Vagina (tissue), 2 donors: ENCODE measurements around the gene ACAT1. TPM values are rescaled to one million over a fixed set of nuclear protein-coding genes. Genes with fewer than 3 reads are reported as not detected.

ENCODE experiments used
- DNase-seq, 2 donors: peaks; one replicate each; pipeline ENCODE4 v3.0.0-alpha.2; 2017; ENCODE audit errors: extremely low spot score in 2 of 2
- H3K27ac ChIP-seq: fragments of 200-600 bp; sonication (generic); one replicate; pipeline ENCODE4 v1.5.1; 2019
- H3K27me3 ChIP-seq: fragments of 200-600 bp; sonication (generic); one replicate; pipeline ENCODE4 v1.5.1; 2019
- H3K36me3 ChIP-seq, 2 donors: fragments of 200-600 bp; sonication (generic); one replicate each; pipeline ENCODE4 v1.5.1; 2017 to 2019
- H3K4me1 ChIP-seq: fragments of 200-600 bp; sonication (generic); one replicate; pipeline ENCODE4 v1.5.1; 2019
- H3K4me3 ChIP-seq, 2 donors: fragments of 200-600 bp; sonication (generic); 1 replicate in 1 of 2; 2 replicates in 1 of 2; pipeline ENCODE4 v1.5.1; 2016 to 2019
- H3K9me3 ChIP-seq: fragments of 200-600 bp; sonication (generic); one replicate; pipeline ENCODE4 v1.5.1; 2019
- CTCF ChIP-seq, 3 experiments: fragments of 450-650 bp in 2 of 3; fragments of 200-600 bp in 1 of 3; sonication (generic) in 1 of 3; IDR thresholded peaks; one replicate each; pipeline ENCODE4 v1.5.1; 2017 to 2019; ENCODE audit warnings: antibody characterized with exemption in 3 of 3, mild to moderate bottlenecking in 2 of 3, moderate library complexity in 2 of 3
- POLR2A ChIP-seq, 2 donors: fragments of 450-650 bp; IDR thresholded peaks; one replicate each; pipeline ENCODE4 v1.6.1; 2017; ENCODE audit warnings: antibody characterized with exemption in 2 of 2, mild to moderate bottlenecking in 2 of 2, moderate library complexity in 2 of 2
- POLR2AphosphoS5 ChIP-seq, 2 donors: sonication (generic); formaldehyde crosslinking; IDR thresholded peaks; one replicate each; pipeline ENCODE4 v1.9.0; 2017; ENCODE audit warnings: antibody characterized with exemption in 2 of 2, mild to moderate bottlenecking in 2 of 2, low read depth in 1 of 2; ENCODE audit not compliant: insufficient read depth in 1 of 2
- intact Hi-C: fragments of 100-400 bp; cut with DNase I; formaldehyde crosslinking; loops from one replicate; pipeline ENCODE4 v1.15.1; 2023
- small RNA-seq: library from RNA; depleted of rRNA; stranded (forward); fragments of <200 nt; gene quantifications from one replicate; pipeline ENCODE3, GENCODE V24; 2016
- total RNA-seq: library from RNA; depleted of rRNA; stranded (reverse); fragments of >200 nt; gene quantifications from one replicate; pipeline ENCODE4 v1.2.3, GENCODE V29; 2016

The ACAT1 gene
- total RNA-seq, 1 donor from 2014 or later: 71.0 TPM

DNA sequence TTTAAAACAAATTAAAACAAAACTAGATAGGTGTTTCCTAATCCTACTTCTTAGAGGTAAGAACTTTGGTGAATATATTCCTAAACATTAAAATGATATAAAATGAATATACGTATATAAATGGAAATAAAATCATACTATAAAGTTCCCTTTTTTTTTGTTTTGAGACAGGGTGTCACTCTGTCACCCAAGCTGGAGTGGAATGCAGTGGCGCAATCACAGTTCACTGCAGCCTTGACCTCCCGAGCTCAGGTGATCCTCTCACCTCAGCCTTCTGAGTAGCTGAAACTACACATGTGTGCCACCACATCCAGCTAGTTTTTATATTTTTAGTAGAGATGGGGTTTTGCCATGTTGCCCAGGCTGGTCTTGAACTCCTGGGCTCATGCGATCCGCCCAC lies 56.2 kb downstream of the ACAT1 start:
- TF ChIP-seq POLR2AphosphoS5 (IDR thresholded peaks at IDR 0.05; ENCODE audit: insufficient read depth in 1 of 2, low read depth in 1 of 2): no peak
- TF ChIP-seq CTCF (IDR thresholded peaks at IDR 0.05): no peak
- TF ChIP-seq POLR2A (IDR thresholded peaks at IDR 0.05): no peak
- no peaks in the 10 kb centered on the region for H3K9me3 ChIP-seq
- peaks cover 0 to 22% of the 10 kb centered on the region in 2 donors for H3K36me3 ChIP-seq
- H3K27ac ChIP-seq: no peak overlapping the region
- no peaks in the 10 kb centered on the region for H3K27me3 ChIP-seq
- no peaks in the 10 kb centered on the region for H3K4me1 ChIP-seq
- intact Hi-C loops: no loop called here
- H3K4me3 ChIP-seq: no peak overlapping the region
- no peak for DNase-seq

DNA sequence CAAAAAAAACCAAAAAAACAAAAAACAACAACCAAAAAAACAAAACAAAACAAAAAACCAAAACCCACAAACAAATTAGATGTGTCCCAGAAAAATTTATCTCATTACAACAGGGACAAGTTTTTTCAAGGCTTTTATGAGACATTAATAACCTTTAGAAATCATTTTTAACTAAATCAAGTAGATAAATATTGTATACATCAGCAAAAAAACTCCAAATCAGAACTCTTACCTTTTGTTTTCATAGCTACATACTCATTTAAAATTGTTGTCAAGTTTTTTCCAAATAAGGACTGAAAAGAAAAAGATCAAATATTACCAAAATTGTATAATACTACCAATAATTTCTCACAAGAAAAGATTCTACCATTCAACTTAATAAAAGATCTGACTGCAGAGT lies 72.4 kb downstream of the ACAT1 start:
- H3K4me1 ChIP-seq: no peaks in the 10 kb centered on the region
- intact Hi-C loops: no loop called here
- TF ChIP-seq POLR2AphosphoS5 (IDR thresholded peaks at IDR 0.05; ENCODE audit: insufficient read depth in 1 of 2, low read depth in 1 of 2) (no peak), CTCF (IDR thresholded peaks at IDR 0.05) (no peak), POLR2A (IDR thresholded peaks at IDR 0.05) (no peak)
- no peaks in the 10 kb centered on the region for H3K27me3 ChIP-seq
- H3K36me3 ChIP-seq: peaks cover 0 to 48% of the 10 kb centered on the region in 2 donors
- no peak overlapping the region for H3K4me3 ChIP-seq
- no peak overlapping the region for H3K27ac ChIP-seq
- no peak for DNase-seq
- no peaks in the 10 kb centered on the region for H3K9me3 ChIP-seq

DNA sequence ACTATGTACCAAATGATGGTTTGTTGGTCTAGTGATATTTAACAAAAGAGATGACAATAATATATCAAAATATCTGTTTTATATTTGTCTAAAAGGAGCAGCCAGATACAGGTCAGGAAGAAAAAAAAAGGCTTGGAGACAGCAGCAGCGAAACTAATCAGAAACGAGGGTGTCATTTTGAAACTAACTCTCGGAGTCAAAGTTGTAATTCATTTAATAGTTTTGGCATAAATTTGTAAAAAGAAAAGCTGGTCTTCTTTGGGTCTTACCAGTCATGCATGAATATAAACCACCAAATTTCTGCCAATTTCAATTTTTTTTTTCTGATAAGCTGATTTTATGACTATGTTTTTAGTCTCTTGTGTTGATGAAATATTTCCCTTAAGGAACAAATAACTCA lies 75.5 kb downstream of the ACAT1 start:
- Histone ChIP-seq H3K27ac (no peak overlapping the region), H3K27me3 (no peaks in the 10 kb centered on the region), H3K9me3 (no peaks in the 10 kb centered on the region), H3K4me3 (no peak overlapping the region), H3K36me3 (peaks cover 0 to 34% of the 10 kb centered on the region in 2 donors), H3K4me1 (peaks cover 8% of the 10 kb centered on the region)
- intact Hi-C loops: no loop called here
- no peak for DNase-seq
- TF ChIP-seq CTCF (IDR thresholded peaks at IDR 0.05) (no peak), POLR2AphosphoS5 (IDR thresholded peaks at IDR 0.05; ENCODE audit: insufficient read depth in 1 of 2, low read depth in 1 of 2) (no peak), POLR2A (IDR thresholded peaks at IDR 0.05) (no peak)

Small RNA genes lying within 50 kb of the gene (small RNA-seq; reads per million reads assigned to genes)
- not detected for gene RF00019

Other genes with a start within 250 kb of the ACAT1 start
- 1.7 TPM for gene RAB39A, start 193.1 kb upstream of the ACAT1 start, total RNA-seq
- 31.2 TPM for gene CUL5, start 112.7 kb upstream of the ACAT1 start, total RNA-seq
- 15.2 TPM for gene NPAT, start 101.1 kb downstream of the ACAT1 start, total RNA-seq
- gene ATM, start 101.5 kb downstream of the ACAT1 start, total RNA-seq: 59.9 TPM